ENCODE data around the gene SSTR3.

DNA sequence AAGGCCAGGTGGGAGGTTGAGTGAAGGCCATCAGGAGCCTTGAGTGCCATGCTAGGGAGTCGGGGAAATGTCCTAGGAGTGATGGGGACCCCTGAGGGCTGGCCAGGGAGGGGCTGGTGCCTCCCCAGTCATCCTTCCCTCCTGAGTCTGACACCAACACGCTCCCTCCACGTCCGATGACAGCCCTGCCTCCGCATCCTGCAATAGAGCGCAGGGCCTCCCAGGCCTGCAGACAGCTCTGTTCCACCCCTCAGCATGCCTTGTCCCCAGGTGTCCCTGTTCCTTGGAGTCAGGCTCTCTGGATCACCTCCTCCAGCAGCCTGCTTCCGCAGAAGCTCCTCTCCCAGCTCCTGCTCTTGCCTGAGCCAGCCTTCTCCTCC is 28.7 kb upstream of the SSTR3 start:
- TF ChIP-seq EZH2 (IDR thresholded peaks at IDR 0.05; ENCODE audit: insufficient read depth, poor library complexity, severe bottlenecking) (no peak), EZH2phosphoT487 (IDR thresholded peaks at IDR 0.05; ENCODE audit: insufficient read depth, low read depth) (no peak)

All from GM23248 (cell line).